HL-60 (cell line): ENCODE results near the gene TTC23L.

Experiments used
- DNase-seq, 2 experiments: peaks; one replicate each; pipeline ENCODE4 v3.0.0-alpha.2; 2010 to 2020; ENCODE audit warnings: low read depth in 1 of 2, low spot score in 1 of 2
- H3K27ac ChIP-seq: fragments of 250-450 bp; sonication (Bioruptor Pico); replicated peaks from 2 replicates; pipeline ENCODE4 v1.5.1; 2020; ENCODE audit warnings: mild to moderate bottlenecking, moderate library complexity
- H3K27me3 ChIP-seq: fragments of 250-450 bp; sonication (Bioruptor Pico); 2 replicates; pipeline ENCODE4 v1.5.1; 2021; ENCODE audit warnings: mild to moderate bottlenecking, moderate library complexity; ENCODE audit not compliant: insufficient read depth, poor library complexity, severe bottlenecking
- H3K4me3 ChIP-seq: replicated peaks from 2 replicates; pipeline ENCODE4 v1.5.1; 2011; ENCODE audit warnings: mild to moderate bottlenecking, control low read depth, low read length; ENCODE audit not compliant: insufficient read depth
- CTCF ChIP-seq: IDR thresholded peaks from one replicate; pipeline ENCODE4 v1.5.1; 2011; ENCODE audit warnings: low read length, control low read depth, inconsistent platforms; ENCODE audit not compliant: insufficient read depth
- GABPA ChIP-seq: IDR thresholded peaks from 2 replicates; pipeline ENCODE4 v1.6.1; 2012; ENCODE audit warnings: low read depth
- POLR2AphosphoS5 ChIP-seq: IDR thresholded peaks from 2 replicates; pipeline ENCODE4 v1.6.1; 2012; ENCODE audit warnings: low read depth
- REST ChIP-seq: IDR thresholded peaks from 2 replicates; pipeline ENCODE4 v1.6.1; 2012; ENCODE audit warnings: low read depth; ENCODE audit not compliant: insufficient replicate concordance
- SPI1 ChIP-seq: IDR thresholded peaks from 2 replicates; pipeline ENCODE4 v1.6.1; 2012; ENCODE audit warnings: low read depth, mild to moderate bottlenecking, borderline replicate concordance

TTC23L gene

GRCh38 chr5:34932947-34933346 lies 94.0 kb downstream of the TTC23L start:
- TF ChIP-seq SPI1 (no peak), CTCF (no peak), POLR2AphosphoS5 (no peak), GABPA (no peak)
- Histone ChIP-seq H3K27ac (no peak overlapping the region), H3K27me3 (no peaks in the 10 kb centered on the region), H3K4me3 (no peak overlapping the region)
- DNase-seq, result no peak

- no peak for DNase-seq
- Histone ChIP-seq H3K27ac (no peak overlapping the region), H3K27me3 (no peaks in the 10 kb centered on the region), H3K4me3 (no peak overlapping the region)
- TF ChIP-seq REST (no peak), CTCF (no peak), POLR2AphosphoS5 (no peak), GABPA (no peak), SPI1 (no peak)
Observed at GRCh38 chr5:34941936-34942335, 103.0 kb downstream of the TTC23L start.

- no peaks in the 10 kb centered on the region for H3K27me3 ChIP-seq
- no peak overlapping the region for H3K27ac ChIP-seq
- DNase-seq, result no peak
- no peak overlapping the region for H3K4me3 ChIP-seq
- no peak for TF ChIP-seq GABPA
- TF ChIP-seq REST, result no peak
- TF ChIP-seq CTCF, result no peak
- no peak for TF ChIP-seq SPI1
- no peak for TF ChIP-seq POLR2AphosphoS5
Observed at GRCh38 chr5:34944044-34944443, 105.1 kb downstream of the TTC23L start.

- no peak for DNase-seq
- Histone ChIP-seq H3K4me3 (no peak overlapping the region), H3K27ac (no peak overlapping the region), H3K27me3 (no peaks in the 10 kb centered on the region)
- TF ChIP-seq POLR2AphosphoS5, result no peak
- TF ChIP-seq CTCF, result no peak
- no peak for TF ChIP-seq GABPA
- TF ChIP-seq REST, result no peak
- TF ChIP-seq SPI1, result no peak
Observed at GRCh38 chr5:34944460-34945047, 105.6 kb downstream of the TTC23L start.
